ENCODE measurements around the gene SMG1.
"Not testable (repeated sequence)": the region's sequence is repeated elsewhere in the genome, so short reads cannot be mapped to it uniquely, and the experiment has no call there.

Gene SMG1

DNA sequence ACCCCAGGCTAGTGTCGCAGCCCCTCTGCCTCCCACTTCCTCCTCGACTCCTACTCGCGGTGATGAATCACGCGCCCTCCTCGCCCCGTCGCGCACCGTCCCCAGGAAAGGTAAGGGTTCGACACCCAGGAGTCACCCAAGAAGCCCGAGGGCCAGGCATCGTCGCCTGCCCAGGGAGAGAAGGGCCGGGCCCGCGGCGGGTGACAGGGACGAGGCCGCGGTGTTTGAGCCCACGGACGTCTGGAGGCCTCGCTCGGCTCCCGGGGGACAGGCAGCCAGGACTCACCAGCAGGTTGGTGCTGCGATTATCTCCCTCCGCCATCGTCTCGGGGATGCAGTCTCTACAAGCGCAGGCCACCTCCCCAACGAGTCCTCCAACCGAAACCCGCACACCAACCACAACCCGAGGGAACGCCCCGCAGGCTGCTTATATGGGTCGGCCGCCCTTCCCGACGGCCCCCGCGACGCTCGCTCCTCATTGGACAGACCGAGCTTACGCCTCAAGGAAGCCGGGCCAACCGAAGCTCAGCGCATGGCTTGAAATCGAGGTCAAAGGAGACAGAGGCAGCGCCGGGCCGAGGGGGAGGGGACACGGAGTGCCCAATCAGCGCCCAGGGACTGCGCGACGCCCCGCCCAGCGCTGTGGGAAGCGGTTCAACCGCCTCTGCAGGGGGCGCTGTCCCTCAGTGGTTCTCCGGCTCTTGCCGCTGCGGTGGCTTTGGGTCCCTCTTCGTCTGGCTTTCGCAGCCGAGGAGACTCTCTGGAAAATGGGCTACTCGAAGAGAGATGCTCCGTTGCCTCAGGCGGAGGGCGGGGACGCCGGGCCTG is 124.8 kb downstream of the SMG1 start, which contains the start of gene ARL6IP1:
Gene ARL6IP1 (minus strand): TSS at position 405 of the 828 bp plus-strand sequence. CDS start 83 bp downstream, at position 322.
- DNase-seq (ENCODE audit: extremely low read depth in 1 of 2, low read depth in 1 of 2) = peak; percentile 96 to 99

DNA sequence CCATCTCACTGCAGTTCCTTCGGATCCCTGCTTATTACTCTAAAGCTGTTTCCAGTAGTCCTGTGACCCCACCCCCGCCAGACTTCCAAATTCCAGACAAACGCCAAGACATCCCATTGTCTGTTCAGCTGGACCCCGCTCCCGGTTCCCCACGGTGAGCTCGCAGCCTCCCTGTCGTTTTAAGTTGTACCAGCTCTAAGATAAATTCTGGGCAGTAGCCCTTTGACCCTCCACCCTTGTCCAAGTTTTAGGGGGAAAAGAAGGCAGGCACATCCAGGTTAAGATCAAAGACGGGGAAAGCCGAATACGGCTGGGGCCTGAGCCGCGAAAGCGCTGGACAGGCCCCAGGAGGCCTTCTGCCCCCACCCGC is 125.4 kb downstream of the SMG1 start:
- DNase-seq (ENCODE audit: extremely low read depth in 1 of 2, low read depth in 1 of 2) = no peak

- DNase-seq (ENCODE audit: extremely low read depth in 1 of 2, low read depth in 1 of 2) = no peak
Measured at GRCh38 chr16:18800293-18800692, 125.9 kb downstream of the SMG1 start.

DNA sequence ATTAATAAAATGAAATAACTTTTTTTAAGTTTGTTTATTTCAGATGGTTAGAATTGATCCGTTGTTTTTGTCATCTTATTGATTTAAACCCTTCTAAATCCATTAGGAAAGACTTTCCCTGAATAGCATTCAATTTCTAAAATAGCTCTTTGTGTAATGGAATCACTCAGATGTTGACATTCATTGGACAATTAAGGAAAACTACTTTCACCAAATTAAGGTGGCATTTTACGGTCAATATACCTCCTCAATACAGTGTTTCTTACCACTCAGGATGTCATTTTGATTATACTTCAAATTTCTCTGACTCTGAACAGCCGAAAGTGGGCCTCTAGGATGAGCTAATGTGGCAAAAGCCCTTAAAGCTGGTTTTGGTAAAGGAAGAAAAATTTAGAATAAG is 126.7 kb downstream of the SMG1 start:
- DNase-seq (ENCODE audit: extremely low read depth in 1 of 2, low read depth in 1 of 2) = no peak

DNA sequence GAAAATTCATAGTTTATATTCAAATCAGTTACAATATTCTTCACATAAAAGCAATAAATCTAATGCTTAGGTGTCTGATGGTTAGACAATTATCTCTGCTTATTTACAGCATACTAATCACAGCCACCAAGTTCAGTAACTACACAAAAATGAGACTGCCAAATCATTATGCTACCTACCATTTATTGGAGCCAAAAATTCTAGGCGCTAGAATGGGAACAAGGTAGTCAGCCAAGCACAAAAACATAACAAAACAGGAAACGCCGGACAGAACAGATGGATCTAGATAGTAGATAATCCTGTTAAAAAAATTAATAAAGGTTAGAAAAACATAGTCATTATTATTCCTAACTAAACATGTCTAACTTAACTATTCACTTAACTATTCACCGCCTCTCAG is 128.5 kb downstream of the SMG1 start:
- no peak for DNase-seq (ENCODE audit: extremely low read depth in 1 of 2, low read depth in 1 of 2)

DNA sequence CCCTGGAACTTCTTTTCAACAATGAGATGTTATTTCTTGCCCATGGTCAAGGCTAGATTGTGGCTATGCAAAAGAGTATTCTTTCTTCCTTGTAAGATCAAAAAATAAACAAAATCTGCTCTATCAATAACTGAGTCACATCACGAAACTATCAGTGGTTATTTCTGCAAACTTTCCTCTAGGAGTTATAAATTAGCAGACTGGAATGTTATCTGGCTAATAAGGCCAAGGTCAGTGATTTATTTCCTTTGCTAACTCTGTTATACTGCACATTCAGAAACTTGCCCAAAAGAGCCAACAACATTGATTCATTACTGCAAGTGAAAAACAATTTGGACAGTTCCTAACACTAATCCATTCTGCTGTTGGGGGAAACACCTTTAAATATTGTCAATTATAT is 129.8 kb downstream of the SMG1 start:
- DNase-seq (ENCODE audit: extremely low read depth in 1 of 2, low read depth in 1 of 2) = no peak

DNA sequence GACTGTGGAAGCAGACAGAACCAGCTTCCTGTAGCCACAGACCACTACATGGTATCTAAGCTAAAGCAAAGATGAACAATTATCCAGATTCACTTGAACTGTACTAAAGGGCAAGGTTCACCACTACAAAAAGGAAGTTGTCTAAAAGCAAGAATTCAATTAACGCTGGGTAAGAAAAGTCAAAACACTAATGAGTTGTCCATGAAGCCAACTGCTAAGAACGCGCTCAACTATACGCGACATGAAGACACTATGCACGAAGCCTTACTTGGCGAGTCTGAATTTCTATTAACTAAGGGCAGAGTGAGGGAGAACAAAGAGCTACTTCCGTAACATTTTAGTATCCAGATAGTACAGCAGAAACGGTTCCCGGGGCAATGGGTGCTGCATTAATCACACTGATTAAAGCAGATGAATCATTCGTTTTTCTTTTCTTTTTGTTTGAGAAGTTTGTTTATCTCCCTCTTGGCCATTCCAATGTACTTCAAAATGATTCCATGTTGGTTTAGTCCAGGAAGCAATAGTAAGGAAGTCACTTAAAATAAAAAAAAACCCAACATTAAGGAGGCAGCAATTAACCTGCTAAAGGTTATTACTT is 133.3 kb downstream of the SMG1 start:
- no peak for DNase-seq (ENCODE audit: extremely low read depth in 1 of 2, low read depth in 1 of 2)

DNA sequence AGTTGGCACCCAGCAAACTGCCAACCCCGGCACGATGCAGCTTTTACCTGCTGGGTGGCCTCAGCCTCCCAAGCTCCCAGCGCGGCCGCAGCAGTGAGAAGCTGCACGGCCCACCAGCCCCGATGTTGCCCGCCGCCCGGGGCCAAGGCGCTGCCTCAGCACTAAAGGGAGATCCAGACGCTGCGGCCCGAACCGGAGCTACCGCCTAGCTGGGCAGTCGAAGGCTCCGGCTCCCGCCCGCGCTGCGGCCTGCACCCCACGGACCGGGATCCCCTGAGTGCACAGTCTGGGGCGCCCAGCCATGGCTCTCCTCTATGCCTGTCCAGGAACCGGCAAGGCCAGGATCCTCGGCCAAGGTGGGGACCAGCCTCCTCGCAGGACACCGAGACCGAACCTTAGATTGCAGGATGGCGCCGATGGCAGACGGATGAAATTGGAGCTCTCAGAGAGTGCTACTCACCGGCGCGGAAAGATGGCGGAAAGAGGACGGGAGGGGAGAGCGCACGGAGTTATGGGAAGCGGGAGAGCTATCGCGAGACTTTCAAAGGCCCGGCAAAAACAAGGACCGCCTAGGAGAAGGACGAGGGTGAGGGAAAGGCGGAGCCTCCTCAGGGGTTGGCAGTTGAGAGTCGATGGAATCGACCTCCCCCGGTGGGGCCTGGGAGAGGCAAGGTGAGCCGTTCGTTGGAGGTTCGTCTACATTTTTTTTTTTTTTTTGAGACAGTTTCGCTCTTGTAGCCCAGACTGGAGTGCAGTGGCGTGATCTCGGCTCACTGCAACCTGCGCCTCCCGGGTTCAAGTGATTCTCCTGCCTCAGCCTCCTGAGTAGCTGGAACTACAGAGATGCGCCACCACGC is 136.1 kb downstream of the SMG1 start, which contains the start of gene RPS15A:
Gene RPS15A (minus strand): TSS at position 485 of the 857 bp plus-strand sequence. CDS start 1,221 bp downstream, outside the sequence.
- peak; percentile 83 to 92 for DNase-seq (ENCODE audit: extremely low read depth in 1 of 2, low read depth in 1 of 2)

DNA sequence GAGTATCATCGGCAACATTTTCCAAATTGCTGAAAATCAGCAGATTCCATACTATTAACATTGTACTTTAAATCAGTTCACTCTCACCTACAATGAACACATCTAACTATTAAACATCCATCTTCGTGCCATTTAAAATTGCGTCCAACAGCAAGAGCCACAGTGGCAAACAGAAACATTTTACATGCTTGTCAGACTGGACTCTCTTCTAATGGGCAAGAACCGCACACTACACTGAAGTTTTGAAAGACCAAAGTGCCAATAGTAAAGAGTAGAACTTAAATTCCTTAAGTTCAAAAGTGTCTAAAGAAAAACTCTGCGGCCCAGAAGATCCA is 136.7 kb downstream of the SMG1 start:
- DNase-seq (ENCODE audit: extremely low read depth in 1 of 2, low read depth in 1 of 2) = no peak

DNA sequence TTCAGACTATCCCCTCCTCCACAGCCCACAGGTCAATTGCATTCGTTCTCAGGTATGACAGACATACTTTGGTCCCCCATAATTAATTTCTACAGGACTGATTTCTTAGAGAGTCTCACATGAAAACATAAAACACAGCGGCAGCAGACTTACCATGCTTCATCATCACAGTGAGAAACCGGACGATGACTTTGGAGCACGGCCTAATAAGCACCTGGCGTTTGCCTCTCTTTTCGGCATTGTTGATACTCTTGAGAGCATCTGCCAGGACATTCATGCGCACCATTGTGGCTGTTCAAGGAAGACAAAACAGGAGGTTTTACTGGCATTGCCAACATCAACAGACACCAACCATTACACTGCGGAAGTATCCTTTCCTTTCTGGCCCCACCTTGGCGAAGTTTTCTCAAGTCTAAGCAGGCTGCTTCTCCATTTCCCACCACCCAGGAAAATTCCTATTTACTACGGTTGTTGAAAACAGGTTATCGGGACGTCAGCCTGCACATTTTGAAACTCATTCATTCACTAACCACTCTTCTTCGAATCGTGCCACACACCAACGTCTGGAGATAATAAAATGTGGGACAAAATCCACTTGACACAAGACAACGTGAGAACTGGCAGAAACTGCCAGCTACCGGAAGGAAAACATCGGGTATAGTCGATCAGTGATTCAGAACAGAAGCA is 137.2 kb downstream of the SMG1 start:
- no peak for DNase-seq (ENCODE audit: extremely low read depth in 1 of 2, low read depth in 1 of 2)

- no peak for DNase-seq (ENCODE audit: extremely low read depth in 1 of 2, low read depth in 1 of 2)
Measured at GRCh38 chr16:18784917-18785623, 141.1 kb downstream of the SMG1 start.

DNA sequence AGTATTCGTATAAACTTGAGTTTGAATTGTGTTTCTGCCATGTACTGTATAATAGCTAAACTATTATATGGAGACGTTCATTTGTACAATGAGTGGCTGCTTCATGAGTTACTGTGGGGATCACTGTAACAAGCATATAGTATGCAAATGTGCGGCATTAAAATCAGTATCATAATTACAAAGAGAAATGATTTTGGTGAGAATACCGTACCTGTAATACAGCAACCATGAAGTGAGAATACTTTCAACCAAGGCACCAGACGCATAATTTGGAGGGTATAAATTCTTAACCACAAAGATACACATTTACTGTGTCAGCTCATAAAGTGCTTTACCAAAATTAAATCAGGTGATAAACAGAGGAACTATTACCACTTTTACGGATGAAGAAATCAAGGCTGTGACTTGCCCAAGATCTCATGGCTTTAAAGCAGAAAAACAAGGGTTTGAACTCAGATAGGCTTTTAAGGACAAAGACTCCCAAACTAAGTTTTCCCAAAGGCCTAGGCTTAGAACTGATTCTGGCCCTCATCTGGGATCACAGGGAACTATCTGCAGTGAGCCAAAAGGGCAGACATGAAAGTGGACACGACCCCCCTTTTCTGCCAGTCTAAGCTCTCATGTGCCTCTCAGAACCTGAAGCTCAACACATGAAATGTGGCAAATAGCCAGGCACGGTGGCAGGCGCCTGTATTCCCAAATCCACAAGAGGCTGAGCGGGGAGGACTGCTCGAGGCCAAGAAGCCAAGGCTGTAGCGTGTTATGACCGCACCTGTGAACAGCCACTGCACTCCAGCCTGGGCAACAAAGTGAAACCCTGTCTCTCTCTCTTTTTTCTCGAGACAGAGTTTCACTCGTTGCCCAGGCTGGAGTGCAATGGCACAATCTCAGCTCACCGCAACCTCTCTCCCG is 142.5 kb downstream of the SMG1 start:
- no peak for DNase-seq (ENCODE audit: extremely low read depth in 1 of 2, low read depth in 1 of 2)

DNA sequence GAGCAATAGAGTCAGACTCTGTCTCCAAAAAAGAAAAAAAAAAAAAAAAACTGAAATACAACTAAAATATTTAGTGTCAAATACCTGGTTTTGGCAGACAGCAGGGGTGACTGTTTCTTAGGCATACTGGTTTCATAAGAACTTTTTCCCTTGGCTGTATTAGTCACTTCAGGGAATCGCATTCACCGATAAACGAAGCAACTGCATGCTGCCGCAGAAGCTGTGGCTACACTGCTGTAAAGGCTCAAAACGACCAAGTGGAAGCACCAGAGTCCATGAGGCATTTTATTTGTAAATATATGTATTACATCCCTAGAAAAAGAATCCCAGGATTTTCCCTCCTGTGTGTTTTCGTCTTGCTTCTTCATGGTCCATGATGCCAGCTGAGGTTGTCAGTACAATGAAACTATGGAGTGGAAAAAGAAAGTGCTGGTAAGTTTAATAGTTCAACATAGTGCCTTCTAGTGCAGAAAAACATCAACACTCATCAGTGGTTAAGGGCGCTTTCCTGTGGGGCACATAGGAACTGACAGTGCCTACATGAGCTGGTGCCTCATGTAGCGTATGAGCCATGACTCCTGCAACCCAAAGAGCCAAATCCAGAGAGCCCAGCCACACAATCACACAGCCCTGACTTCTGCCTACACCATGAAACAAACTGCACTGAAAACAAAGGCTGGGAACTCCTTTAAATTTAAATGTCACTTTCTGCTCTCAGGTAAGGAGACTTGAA is 143.3 kb downstream of the SMG1 start:
- DNase-seq (ENCODE audit: extremely low read depth in 1 of 2, low read depth in 1 of 2) = no peak

- DNase-seq (ENCODE audit: extremely low read depth in 1 of 2, low read depth in 1 of 2) = not testable (repeated sequence)
Measured at GRCh38 chr16:18781232-18781631, 145.0 kb downstream of the SMG1 start.

- not testable (repeated sequence) for DNase-seq (ENCODE audit: extremely low read depth in 1 of 2, low read depth in 1 of 2)
Measured at GRCh38 chr16:18780460-18781026, 145.7 kb downstream of the SMG1 start.

GRCh38 chr16:18777664-18778063 is 148.5 kb downstream of the SMG1 start:
- not testable (repeated sequence) for DNase-seq (ENCODE audit: extremely low read depth in 1 of 2, low read depth in 1 of 2)

GRCh38 chr16:18776334-18776733 is 149.9 kb downstream of the SMG1 start:
- DNase-seq (ENCODE audit: extremely low read depth in 1 of 2, low read depth in 1 of 2) = not testable (repeated sequence)

- not testable (repeated sequence) for DNase-seq (ENCODE audit: extremely low read depth in 1 of 2, low read depth in 1 of 2)
Measured at GRCh38 chr16:18774651-18775050, 151.6 kb downstream of the SMG1 start.

All from stimulated activated CD8-positive, alpha-beta memory T cell treated with anti-CD3 and anti-CD28 coated beads, Interleukin-7, amount 100 ng/mL, for 48 hours (primary cell).